Stimulated activated CD4-positive, alpha-beta T cell treated with anti-CD3 and anti-CD28 coated beads, TNF-alpha, amount 100 ng/mL, for 1 hour (primary cell): Measurements from ENCODE around the gene PXMP2.

Source experiments
- DNase-seq, 3 donors: peaks; one replicate each; pipeline ENCODE4 v3.0.0-alpha.2; 2020; ENCODE audit warnings: low read depth in 3 of 3, low spot score in 1 of 3

PXMP2 gene

DNA sequence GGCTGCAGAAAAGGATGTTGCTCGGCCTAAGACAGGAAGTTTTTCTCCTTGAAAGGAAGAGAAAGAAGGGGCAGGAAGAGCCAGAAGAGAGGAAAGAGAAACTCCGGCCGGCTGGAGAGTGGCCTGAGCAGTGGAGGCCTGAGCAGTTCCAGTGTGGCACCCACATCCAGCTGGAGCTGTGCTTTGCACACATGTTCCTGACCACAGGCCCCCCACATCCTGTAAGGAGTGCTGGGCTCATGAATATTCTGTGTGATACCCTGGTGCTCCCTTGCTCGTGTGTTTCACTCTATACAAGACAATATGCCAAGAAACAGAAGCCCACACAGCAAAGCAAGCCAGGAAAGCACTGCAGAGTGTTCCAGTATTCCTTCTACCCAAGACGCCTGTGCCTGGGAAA, 27.3 kb upstream of the PXMP2 start:
- no peak for DNase-seq

DNA sequence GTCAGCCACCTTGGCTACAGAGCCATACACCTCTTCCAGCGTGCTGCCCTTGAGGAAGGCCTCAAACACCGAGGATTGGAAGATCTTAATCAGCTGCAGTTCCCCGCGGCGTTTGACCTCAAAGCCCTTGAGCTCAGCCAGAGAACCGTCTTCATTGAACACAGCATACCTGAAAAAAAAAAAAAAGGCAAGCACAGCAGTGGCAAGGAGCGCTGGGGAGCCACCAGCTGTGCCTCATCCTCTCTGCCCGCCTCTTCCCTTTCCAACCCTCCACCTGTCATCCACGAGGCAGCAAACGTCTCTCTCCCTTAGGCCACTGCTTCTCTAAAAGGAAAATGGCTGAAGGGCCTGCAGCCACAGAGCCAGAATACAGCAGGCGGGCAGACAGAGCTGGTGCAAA, 26.4 kb upstream of the PXMP2 start:
- DNase-seq: no peak

- DNase-seq: no peak
Observed at GRCh38 chr12:132661972-132662371, 25.4 kb upstream of the PXMP2 start.

DNA sequence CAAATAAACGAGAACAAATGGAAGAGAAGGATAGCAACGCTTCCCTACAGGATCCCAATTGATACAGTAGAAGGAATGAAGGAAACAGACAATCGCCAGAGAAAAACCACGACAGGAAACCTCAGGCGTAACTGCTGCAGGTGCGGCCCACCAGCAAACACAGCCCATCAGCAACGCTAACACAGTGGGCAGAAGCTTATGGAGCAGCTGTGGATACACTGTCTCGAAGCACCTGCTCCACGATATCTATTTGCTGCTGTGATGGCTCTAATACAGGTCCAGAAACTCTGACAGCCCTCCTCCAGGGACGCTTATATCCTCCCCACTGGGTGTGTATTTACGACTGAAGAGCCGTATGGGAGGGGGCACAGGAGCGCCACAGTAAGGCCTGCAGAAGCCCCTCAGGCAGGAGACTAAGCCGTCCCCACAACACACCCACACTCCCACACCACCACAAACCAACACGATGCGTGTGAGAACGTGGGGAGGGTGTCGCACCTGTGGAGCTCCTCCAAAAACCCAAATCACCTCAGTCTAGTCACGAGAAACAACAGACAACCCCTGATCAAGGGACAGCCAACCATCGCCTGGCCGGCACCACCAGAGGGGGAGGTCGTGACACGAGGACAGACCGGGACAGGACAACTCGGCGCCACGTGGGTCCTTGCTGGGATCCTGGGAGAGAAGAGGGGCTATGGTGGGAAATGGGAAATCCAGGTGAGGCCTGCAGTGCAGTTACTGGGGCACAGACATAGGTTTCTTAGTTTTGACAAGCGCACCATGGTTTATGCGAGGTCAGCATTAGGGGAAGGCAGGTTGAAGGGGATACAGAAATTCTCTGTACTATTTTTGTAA, 24.3 kb upstream of the PXMP2 start:
- no peak for DNase-seq

GRCh38 chr12:132664206-132665148, 22.9 kb upstream of the PXMP2 start:
- DNase-seq: no peak

GRCh38 chr12:132665149-132665491, 22.3 kb upstream of the PXMP2 start:
- DNase-seq: no peak

DNA sequence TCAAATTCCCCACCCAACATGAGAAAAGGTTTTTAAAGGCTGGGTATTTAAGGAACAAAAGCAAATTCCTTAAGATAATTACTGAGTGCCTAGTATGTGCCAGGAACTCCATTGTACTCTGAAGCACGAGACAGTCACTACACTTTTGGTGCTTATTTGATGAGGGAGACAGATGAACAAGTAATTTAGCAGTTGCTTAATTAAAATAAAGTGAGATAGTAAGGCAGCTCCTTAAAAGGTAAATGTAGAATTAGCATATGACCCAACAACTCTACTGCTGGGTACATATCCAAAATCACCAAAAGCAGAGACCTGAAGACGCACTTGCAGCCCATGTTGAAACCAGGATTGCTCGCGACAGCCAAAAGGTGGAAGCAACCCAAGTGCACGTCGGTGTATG, 21.6 kb upstream of the PXMP2 start:
- DNase-seq: no peak

- DNase-seq: no peak
Observed at GRCh38 chr12:132668191-132669088, 18.9 kb upstream of the PXMP2 start.

DNA sequence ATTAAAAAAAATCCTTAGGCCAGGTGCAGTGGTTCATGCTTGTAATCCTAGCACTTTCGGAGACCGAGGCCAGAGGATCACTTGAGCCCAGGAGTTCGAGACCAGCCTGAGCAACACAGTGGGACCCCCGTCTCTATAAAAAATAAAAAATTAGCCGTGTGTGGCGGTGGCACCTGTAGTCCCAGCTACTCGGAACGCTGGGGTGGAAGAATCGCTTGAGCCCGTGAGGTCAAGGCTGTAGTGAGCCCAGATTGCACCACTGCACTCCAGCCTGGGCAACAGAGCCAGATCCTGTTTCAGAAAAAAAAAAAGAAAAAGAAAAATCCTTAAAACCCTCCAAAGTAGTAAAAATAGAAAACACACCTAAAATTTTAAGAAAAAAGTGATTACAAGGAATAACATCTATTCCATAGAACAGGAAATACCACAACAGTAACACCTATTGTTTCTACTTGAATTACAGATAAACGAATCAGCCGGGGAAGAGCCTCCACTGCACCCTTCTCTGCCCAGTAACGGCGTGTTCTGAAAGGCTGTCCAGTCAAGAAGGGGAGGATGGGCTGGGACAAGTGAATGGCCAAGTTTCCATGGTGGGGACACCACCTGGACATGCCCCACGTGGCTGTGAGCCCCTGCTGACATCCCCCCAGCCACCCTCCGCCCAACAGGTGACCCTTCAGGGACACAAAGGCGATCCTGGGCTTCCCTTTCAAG, 18.1 kb upstream of the PXMP2 start:
- no peak for DNase-seq

GRCh38 chr12:132672116-132672515, 15.3 kb upstream of the PXMP2 start:
- DNase-seq: no peak

DNA sequence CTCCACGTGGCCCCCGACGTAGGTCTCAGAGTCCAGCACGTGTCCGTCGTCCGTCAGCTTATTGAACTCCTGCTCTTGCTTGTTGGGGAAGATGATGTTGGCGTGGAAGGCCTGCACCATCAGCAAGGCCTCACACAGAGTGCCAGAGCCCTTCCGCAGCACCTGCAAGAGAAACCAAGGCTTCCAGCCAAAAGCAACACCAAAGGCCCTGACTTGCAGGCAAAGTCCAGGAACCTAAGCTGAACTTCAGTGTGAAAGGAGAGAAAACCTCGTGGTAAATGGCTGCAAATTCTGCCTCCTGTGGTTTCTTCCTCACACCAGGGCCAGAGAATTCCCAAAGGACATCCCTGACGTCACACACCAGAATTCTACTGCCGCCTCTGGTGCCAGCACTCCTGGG, 14.7 kb upstream of the PXMP2 start:
- DNase-seq: no peak

GRCh38 chr12:132673288-132674179, 13.9 kb upstream of the PXMP2 start:
- DNase-seq: no peak

GRCh38 chr12:132674561-132674960, 12.8 kb upstream of the PXMP2 start:
- DNase-seq: no peak

GRCh38 chr12:132675757-132676432, 11.5 kb upstream of the PXMP2 start:
- no peak for DNase-seq

GRCh38 chr12:132677492-132677891, 9.9 kb upstream of the PXMP2 start:
- no peak for DNase-seq

GRCh38 chr12:132685400-132685799, 2.0 kb upstream of the PXMP2 start:
- no peak for DNase-seq

DNA sequence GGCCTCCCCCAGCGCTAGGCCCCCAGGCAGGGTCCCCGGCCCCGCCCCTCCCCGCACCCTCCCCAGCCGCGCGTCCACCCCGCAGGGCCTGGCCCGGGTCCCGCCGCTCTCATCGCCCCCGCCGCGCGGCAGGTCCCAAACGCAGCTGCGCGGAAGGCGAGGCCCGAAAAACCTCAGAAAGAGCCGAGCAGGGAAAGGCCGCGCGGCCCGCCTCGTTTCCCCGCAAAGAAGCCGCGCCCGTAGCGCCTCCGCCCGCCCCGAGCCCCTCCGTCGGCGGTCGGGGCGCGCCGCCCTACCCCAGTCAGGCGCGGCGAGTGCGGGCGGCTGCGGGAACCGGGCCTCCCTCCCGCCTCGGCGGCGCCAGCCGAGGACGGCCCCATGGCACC, 569 bp upstream of the PXMP2 start:
- DNase-seq: no peak

GRCh38 chr12:132689227-132689626, 1.8 kb downstream of the PXMP2 start:
- DNase-seq: no peak

DNA sequence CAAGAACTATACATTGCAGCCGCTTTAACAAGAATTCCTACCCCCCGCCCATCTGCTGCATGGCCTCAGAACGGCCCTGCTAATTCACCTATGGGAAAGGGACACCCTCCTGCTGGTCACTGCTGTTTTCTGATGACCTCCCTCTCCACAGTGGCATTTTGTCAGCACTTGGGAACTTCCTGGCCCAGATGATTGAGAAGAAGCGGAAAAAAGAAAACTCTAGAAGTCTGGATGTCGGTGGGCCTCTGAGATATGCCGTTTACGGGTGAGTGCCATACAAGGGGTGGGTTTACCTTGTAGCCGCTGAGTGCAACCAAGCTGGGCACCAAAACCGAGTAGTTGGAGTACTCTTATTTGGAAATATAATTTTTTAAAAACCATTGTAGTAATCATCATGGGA, 2.7 kb downstream of the PXMP2 start:
- no peak for DNase-seq
